ENCODE measurements around the gene SELENOF. TPM values are rescaled to one million over a fixed set of nuclear protein-coding genes. Genes with fewer than 3 reads are reported as not detected.

Gene SELENOF
- 100 to 1,000 TPM; 137 to 175 TPM for total RNA-seq

GRCh38 chr1:86913896-86914600 is at the start of gene SELENOF:
SELENOF (minus strand) TSS chr1:86914126; CDS start chr1:86914111, 15 bp downstream.
- no peaks in the 10 kb centered on the region for H3K27me3 ChIP-seq (replicated peaks; ENCODE audit: insufficient read depth)
- TF ChIP-seq POLR2A (IDR thresholded peaks at IDR 0.05) (peak; percentile 78), POLR2AphosphoS5 (IDR thresholded peaks at IDR 0.05) (peak; percentile 94), CTCF (IDR thresholded peaks at IDR 0.05) (peak in 2 of 4 experiments; percentile 16 to 21)
- no peaks in the 10 kb centered on the region for H3K4me1 ChIP-seq (replicated peaks)
- no peaks in the 10 kb centered on the region for H3K36me3 ChIP-seq
- under 1% methylated on average over 44 of the region's 44 CpGs for WGBS
- no peaks in the 10 kb centered on the region for H3K9me3 ChIP-seq
- peak; percentile 99 for DNase-seq (ENCODE audit: low spot score)
- peak within 1 kb of the TSS; percentile 83 for H3K4me3 ChIP-seq
- H3K27ac ChIP-seq = peak within 1 kb of the TSS; percentile 89
- intact Hi-C loops (cut with DNase I) = loop anchor here (5.0 to 10.0 kb wide), 2 partner anchors 82 to 209 kb away; partner anchors contain the start of gene SH3GLB1

GRCh38 chr1:86960548-86960947 is 46.6 kb upstream of the SELENOF start:
- no peaks in the 10 kb centered on the region for H3K4me1 ChIP-seq (replicated peaks)
- TF ChIP-seq POLR2AphosphoS5 (IDR thresholded peaks at IDR 0.05) (no peak), POLR2A (IDR thresholded peaks at IDR 0.05) (no peak)
- intact Hi-C loops (cut with DNase I) = loop anchor here (10.0 kb wide), 3 partner anchors 124 to 456 kb away; partner anchors contain the start of gene SH3GLB1

GRCh38 chr1:86957221-86957620 is 43.3 kb upstream of the SELENOF start:
- intact Hi-C loops (cut with DNase I) = no loop called here
- Histone ChIP-seq H3K27me3 (replicated peaks; ENCODE audit: insufficient read depth) (no peaks in the 10 kb centered on the region), H3K9me3 (no peaks in the 10 kb centered on the region), H3K27ac (no peak overlapping the region), H3K36me3 (no peaks in the 10 kb centered on the region), H3K4me1 (replicated peaks) (no peaks in the 10 kb centered on the region), H3K4me3 (no peak overlapping the region)
- TF ChIP-seq POLR2AphosphoS5 (IDR thresholded peaks at IDR 0.05) (no peak), CTCF (IDR thresholded peaks at IDR 0.05) (no peak), POLR2A (IDR thresholded peaks at IDR 0.05) (no peak)
- no peak for DNase-seq (ENCODE audit: low spot score)

More at GRCh38 chr1:86960548-86960947, 46.6 kb upstream of the SELENOF start:
- no peaks in the 10 kb centered on the region for H3K9me3 ChIP-seq
- no peaks in the 10 kb centered on the region for H3K36me3 ChIP-seq
- H3K27ac ChIP-seq = no peak overlapping the region
- no peak for DNase-seq (ENCODE audit: low spot score)
- H3K4me3 ChIP-seq = no peak overlapping the region
- no peaks in the 10 kb centered on the region for H3K27me3 ChIP-seq (replicated peaks; ENCODE audit: insufficient read depth)

GRCh38 chr1:86956221-86956620 is 42.3 kb upstream of the SELENOF start:
- H3K36me3 ChIP-seq = no peaks in the 10 kb centered on the region
- no peaks in the 10 kb centered on the region for H3K4me1 ChIP-seq (replicated peaks)
- no peaks in the 10 kb centered on the region for H3K9me3 ChIP-seq
- intact Hi-C loops (cut with DNase I) = no loop called here
- no peaks in the 10 kb centered on the region for H3K27me3 ChIP-seq (replicated peaks; ENCODE audit: insufficient read depth)
- TF ChIP-seq CTCF (IDR thresholded peaks at IDR 0.05) (no peak), POLR2A (IDR thresholded peaks at IDR 0.05) (no peak), POLR2AphosphoS5 (IDR thresholded peaks at IDR 0.05) (no peak)
- H3K27ac ChIP-seq = no peak overlapping the region
- no peak for DNase-seq (ENCODE audit: low spot score)
- no peak overlapping the region for H3K4me3 ChIP-seq

- DNase-seq (ENCODE audit: low spot score) = no peak
- no peak overlapping the region for H3K4me3 ChIP-seq
- no peaks in the 10 kb centered on the region for H3K4me1 ChIP-seq (replicated peaks)
- intact Hi-C loops (cut with DNase I) = no loop called here
- no peaks in the 10 kb centered on the region for H3K36me3 ChIP-seq
- H3K9me3 ChIP-seq = no peaks in the 10 kb centered on the region
- TF ChIP-seq POLR2A (IDR thresholded peaks at IDR 0.05) (no peak), CTCF (IDR thresholded peaks at IDR 0.05) (no peak), POLR2AphosphoS5 (IDR thresholded peaks at IDR 0.05) (no peak)
- 88% methylated on average over 3 of the region's 3 CpGs for WGBS
- no peak overlapping the region for H3K27ac ChIP-seq
- no peaks in the 10 kb centered on the region for H3K27me3 ChIP-seq (replicated peaks; ENCODE audit: insufficient read depth)
Observed at GRCh38 chr1:86955678-86956077, 41.8 kb upstream of the SELENOF start.
